ENCODE results near the gene SLC22A15. TPM values are rescaled to one million over a fixed set of nuclear protein-coding genes. Genes with fewer than 3 reads are reported as not detected.

SLC22A15 gene
- polyA plus RNA-seq, 2 of the 4 experiments (the other 2 are of a cell fraction), result 0.81 to 2.5 TPM

GRCh38 chr1:116024626-116025025 is 48.3 kb downstream of the SLC22A15 start:
- CTCF ChIA-PET, result interaction anchor here (1.2 kb wide), 1 partner anchor 15 kb away, joined by 3 read pairs; no protein-coding TSS in a partner anchor

DNA sequence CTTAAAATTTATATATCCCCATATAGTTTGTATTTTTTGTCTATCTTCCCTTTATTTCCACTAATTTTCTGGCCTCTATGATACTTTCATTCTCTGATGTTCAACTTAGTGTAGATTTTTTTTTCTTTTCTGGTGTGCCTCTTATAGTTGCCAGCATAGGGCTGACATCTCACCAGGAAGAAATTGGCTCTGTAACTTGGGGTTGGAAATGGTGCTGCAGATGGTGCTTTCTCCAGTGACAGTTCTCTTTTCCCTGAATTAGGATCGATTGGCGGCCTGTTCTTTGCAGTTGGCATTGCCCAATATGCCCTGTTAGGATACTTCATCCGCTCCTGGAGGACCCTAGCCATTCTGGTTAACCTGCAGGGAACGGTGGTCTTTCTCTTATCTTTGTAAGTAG is 50.3 kb downstream of the SLC22A15 start:
- ChIA-PET CTCF (no interaction called here), POLR2A (no interaction called here)
- DNase-seq (ENCODE audit: low read depth in 1 of 2, low spot score in 1 of 2), result no peak
- no peak overlapping the region for H3K4me2 ChIP-seq
- WGBS (ENCODE audit: missing lambda C conversion rate), result 88% methylated on average over 4 of the region's 4 CpGs
- H3K9me3 ChIP-seq, result no peaks in the 10 kb centered on the region
- H3K4me1 ChIP-seq, result no peaks in the 10 kb centered on the region
- H3K4me3 ChIP-seq, result no peak overlapping the region
- no peak for ATAC-seq
- no peak overlapping the region for H3K27ac ChIP-seq
- TF ChIP-seq ZFP36 (IDR thresholded peaks at IDR 0.05; ENCODE audit: borderline replicate concordance, partially characterized antibody), result no peak
- TF ChIP-seq HDAC2 (IDR thresholded peaks at IDR 0.05), result no peak
- no peak for TF ChIP-seq RFX5 (IDR thresholded peaks at IDR 0.05)
- no peak for TF ChIP-seq MAX (IDR thresholded peaks at IDR 0.05)
- TF ChIP-seq NPAS2 (CRISPR knock-in tag; IDR thresholded peaks at IDR 0.05; ENCODE audit: borderline replicate concordance), result no peak
- no peak for TF ChIP-seq CHD2 (IDR thresholded peaks at IDR 0.05; ENCODE audit: low read length, partially characterized antibody)
- TF ChIP-seq ESRRA (IDR thresholded peaks at IDR 0.05; ENCODE audit: borderline replicate concordance, low read length), result no peak
- TF ChIP-seq FOXS1 (CRISPR knock-in tag; IDR thresholded peaks at IDR 0.05), result no peak
- no peak for TF ChIP-seq ZNF302 (CRISPR knock-in tag; IDR thresholded peaks at IDR 0.05)
- TF ChIP-seq CHD4 (IDR thresholded peaks at IDR 0.05; ENCODE audit: borderline replicate concordance), result no peak
- no peak for TF ChIP-seq POLR2A (IDR thresholded peaks at IDR 0.05; ENCODE audit: low read length)
- TF ChIP-seq TP53 (CRISPR knock-in tag; IDR thresholded peaks at IDR 0.05), result no peak
- no peak for TF ChIP-seq TFCP2L1 (CRISPR knock-in tag; IDR thresholded peaks at IDR 0.05)
- no peak for TF ChIP-seq NR3C1 (IDR thresholded peaks at IDR 0.05)
- TF ChIP-seq SMC3 (IDR thresholded peaks at IDR 0.05), result no peak
- TF ChIP-seq ATOH8 (CRISPR knock-in tag; IDR thresholded peaks at IDR 0.05; ENCODE audit: low read depth), result no peak
- FAIRE-seq, result no peak

More at GRCh38 chr1:116024626-116025025, 48.3 kb downstream of the SLC22A15 start:
- no peak overlapping the region for H3K27ac ChIP-seq
- no peaks in the 10 kb centered on the region for H3K9me3 ChIP-seq
- H3K4me2 ChIP-seq, result no peak overlapping the region
- POLR2A ChIA-PET, result no interaction called here
- no peaks in the 10 kb centered on the region for H3K4me1 ChIP-seq
- ATAC-seq (no peak), DNase-seq (ENCODE audit: low read depth in 1 of 2, low spot score in 1 of 2) (no peak), FAIRE-seq (no peak)
- 21% methylated on average over 3 of the region's 3 CpGs for WGBS (ENCODE audit: missing lambda C conversion rate)
- no peak overlapping the region for H3K4me3 ChIP-seq
- TF ChIP-seq HOXB13 (CRISPR knock-in tag; IDR thresholded peaks at IDR 0.05; ENCODE audit: low read depth) (no peak), NR3C1 (IDR thresholded peaks at IDR 0.05) (no peak), CHD2 (IDR thresholded peaks at IDR 0.05; ENCODE audit: low read length, partially characterized antibody) (no peak), ZNF302 (CRISPR knock-in tag; IDR thresholded peaks at IDR 0.05) (no peak), JUNB (IDR thresholded peaks at IDR 0.05) (no peak), SREBF2 (IDR thresholded peaks at IDR 0.05) (no peak), KDM1A (IDR thresholded peaks at IDR 0.05; ENCODE audit: low read depth) (no peak), EHF (CRISPR knock-in tag; IDR thresholded peaks at IDR 0.05) (no peak), TP53 (CRISPR knock-in tag; IDR thresholded peaks at IDR 0.05) (no peak), RNF2 (IDR thresholded peaks at IDR 0.05; ENCODE audit: borderline replicate concordance, low read depth) (no peak)

GRCh38 chr1:116031302-116031835 is 55.1 kb downstream of the SLC22A15 start:
- TF ChIP-seq RFX5 (IDR thresholded peaks at IDR 0.05) (no peak), SREBF2 (IDR thresholded peaks at IDR 0.05) (no peak), ZFP36 (IDR thresholded peaks at IDR 0.05; ENCODE audit: borderline replicate concordance, partially characterized antibody) (no peak), RNF2 (IDR thresholded peaks at IDR 0.05; ENCODE audit: borderline replicate concordance, low read depth) (no peak), RARB (CRISPR knock-in tag; IDR thresholded peaks at IDR 0.05) (no peak), FOXS1 (CRISPR knock-in tag; IDR thresholded peaks at IDR 0.05) (no peak), EHF (CRISPR knock-in tag; IDR thresholded peaks at IDR 0.05) (no peak), E2F6 (IDR thresholded peaks at IDR 0.05; ENCODE audit: borderline replicate concordance, low read depth) (no peak)
- TF ChIP-seq, protein P1, sequence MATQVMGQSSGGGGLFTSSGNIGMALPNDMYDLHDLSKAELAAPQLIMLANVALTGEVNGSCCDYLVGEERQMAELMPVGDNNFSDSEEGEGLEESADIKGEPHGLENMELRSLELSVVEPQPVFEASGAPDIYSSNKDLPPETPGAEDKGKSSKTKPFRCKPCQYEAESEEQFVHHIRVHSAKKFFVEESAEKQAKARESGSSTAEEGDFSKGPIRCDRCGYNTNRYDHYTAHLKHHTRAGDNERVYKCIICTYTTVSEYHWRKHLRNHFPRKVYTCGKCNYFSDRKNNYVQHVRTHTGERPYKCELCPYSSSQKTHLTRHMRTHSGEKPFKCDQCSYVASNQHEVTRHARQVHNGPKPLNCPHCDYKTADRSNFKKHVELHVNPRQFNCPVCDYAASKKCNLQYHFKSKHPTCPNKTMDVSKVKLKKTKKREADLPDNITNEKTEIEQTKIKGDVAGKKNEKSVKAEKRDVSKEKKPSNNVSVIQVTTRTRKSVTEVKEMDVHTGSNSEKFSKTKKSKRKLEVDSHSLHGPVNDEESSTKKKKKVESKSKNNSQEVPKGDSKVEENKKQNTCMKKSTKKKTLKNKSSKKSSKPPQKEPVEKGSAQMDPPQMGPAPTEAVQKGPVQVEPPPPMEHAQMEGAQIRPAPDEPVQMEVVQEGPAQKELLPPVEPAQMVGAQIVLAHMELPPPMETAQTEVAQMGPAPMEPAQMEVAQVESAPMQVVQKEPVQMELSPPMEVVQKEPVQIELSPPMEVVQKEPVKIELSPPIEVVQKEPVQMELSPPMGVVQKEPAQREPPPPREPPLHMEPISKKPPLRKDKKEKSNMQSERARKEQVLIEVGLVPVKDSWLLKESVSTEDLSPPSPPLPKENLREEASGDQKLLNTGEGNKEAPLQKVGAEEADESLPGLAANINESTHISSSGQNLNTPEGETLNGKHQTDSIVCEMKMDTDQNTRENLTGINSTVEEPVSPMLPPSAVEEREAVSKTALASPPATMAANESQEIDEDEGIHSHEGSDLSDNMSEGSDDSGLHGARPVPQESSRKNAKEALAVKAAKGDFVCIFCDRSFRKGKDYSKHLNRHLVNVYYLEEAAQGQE (IDR thresholded peaks at IDR 0.05), result no peak
- TF ChIP-seq, protein P2, sequence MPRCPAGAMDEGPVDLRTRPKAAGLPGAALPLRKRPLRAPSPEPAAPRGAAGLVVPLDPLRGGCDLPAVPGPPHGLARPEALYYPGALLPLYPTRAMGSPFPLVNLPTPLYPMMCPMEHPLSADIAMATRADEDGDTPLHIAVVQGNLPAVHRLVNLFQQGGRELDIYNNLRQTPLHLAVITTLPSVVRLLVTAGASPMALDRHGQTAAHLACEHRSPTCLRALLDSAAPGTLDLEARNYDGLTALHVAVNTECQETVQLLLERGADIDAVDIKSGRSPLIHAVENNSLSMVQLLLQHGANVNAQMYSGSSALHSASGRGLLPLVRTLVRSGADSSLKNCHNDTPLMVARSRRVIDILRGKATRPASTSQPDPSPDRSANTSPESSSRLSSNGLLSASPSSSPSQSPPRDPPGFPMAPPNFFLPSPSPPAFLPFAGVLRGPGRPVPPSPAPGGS (IDR thresholded peaks at IDR 0.05), result no peak
- no peak overlapping the region for H3K27ac ChIP-seq
- POLR2A ChIA-PET, result no interaction called here

More at GRCh38 chr1:116031302-116031835, 55.1 kb downstream of the SLC22A15 start:
- H3K4me1 ChIP-seq, result no peaks in the 10 kb centered on the region
- H3K4me2 ChIP-seq, result no peak overlapping the region
- ATAC-seq (no peak), DNase-seq (ENCODE audit: low read depth in 1 of 2, low spot score in 1 of 2) (no peak), FAIRE-seq (no peak)
- CTCF ChIA-PET, result no interaction called here
- no peak overlapping the region for H3K4me3 ChIP-seq
- WGBS (ENCODE audit: missing lambda C conversion rate), result 71% methylated on average over 13 of the region's 13 CpGs
- no peaks in the 10 kb centered on the region for H3K9me3 ChIP-seq

All from A549 (cell line).